ENCODE results near the gene XIST.

- TF ChIP-seq USF1 (IDR thresholded peaks at IDR 0.05) (no peak), CEBPB (IDR thresholded peaks at IDR 0.05) (no peak), YY1 (IDR thresholded peaks at IDR 0.05; ENCODE audit: low read depth) (no peak), FOXM1 (IDR thresholded peaks at IDR 0.05; ENCODE audit: borderline replicate concordance, low read depth) (no peak), EP300 (IDR thresholded peaks at IDR 0.05; ENCODE audit: borderline replicate concordance) (no peak)
Observed at GRCh38 chrX:73812256-73812655, 40.3 kb downstream of the XIST start.
